Panc1 (cell line): Measurements from ENCODE around the gene HPN. TPM values are rescaled to one million over a fixed set of nuclear protein-coding genes. Genes with fewer than 3 reads are reported as not detected.

Experiments used
- ATAC-seq: fragments of 200-7000 bp; cut with Tn5 transposase; 2 replicates; pipeline ENCODE4 v1.9.1; 2020; ENCODE audit warnings: mild to moderate bottlenecking, moderate library complexity
- BruUV-seq: library from RNA; stranded (reverse); fragments of 400-500 nt; replicated peaks from 2 replicates; lab custom pipeline; 2021; lab: Mats Ljungman, UMichigan
- CTCF ChIA-PET: fragments of 300-600 bp; sonication (Branson Sonifier 250); formaldehyde crosslinking; loops from one replicate; lab custom pipeline; 2022; ENCODE audit warnings: antibody characterized with exemption; lab: Charles Lee
- POLR2A ChIA-PET: fragments of 300-600 bp; sonication (Branson Sonifier 250); formaldehyde crosslinking; loops from one replicate; lab custom pipeline; 2022; ENCODE audit warnings: antibody characterized with exemption; lab: Charles Lee
- DNase-seq: peaks from one replicate; pipeline ENCODE4 v3.0.0-alpha.2; 2010; ENCODE audit warnings: low read depth, low spot score
- H3K27ac ChIP-seq: 2 replicates; pipeline ENCODE4 v1.5.1; 2011; ENCODE audit warnings: mild to moderate bottlenecking, low read length, inconsistent platforms
- H3K27me3 ChIP-seq: fragments of 200-500 bp; sonication (Bioruptor generic); 2 replicates; pipeline ENCODE4 v1.6.0; 2014; ENCODE audit warnings: low read length, inconsistent platforms; ENCODE audit not compliant: control insufficient read depth, insufficient read depth
- H3K36me3 ChIP-seq: fragments of 200-500 bp; sonication (Bioruptor generic); 2 replicates; pipeline ENCODE4 v1.5.1; 2014; ENCODE audit warnings: inconsistent platforms, mild to moderate bottlenecking, low read length, moderate library complexity; ENCODE audit not compliant: control insufficient read depth, insufficient read depth
- H3K4me1 ChIP-seq: 2 replicates; pipeline ENCODE4 v1.5.1; 2011; ENCODE audit warnings: inconsistent platforms, mild to moderate bottlenecking, low read length, moderate library complexity; ENCODE audit not compliant: control insufficient read depth, insufficient read depth
- H3K4me3 ChIP-seq, 2 experiments: 2 replicates each; pipeline ENCODE4 v1.5.1; 2011 to 2012; ENCODE audit warnings: low read depth in 2 of 2, low read length in 2 of 2, mild to moderate bottlenecking in 2 of 2, inconsistent platforms in 1 of 2, moderate library complexity in 1 of 2
- H3K9me3 ChIP-seq: fragments of 200-500 bp; sonication (Bioruptor generic); 2 replicates; pipeline ENCODE4 v1.5.1; 2014; ENCODE audit warnings: low read depth, mild to moderate bottlenecking, inconsistent platforms, low read length, moderate library complexity; ENCODE audit not compliant: control insufficient read depth, insufficient read depth
- POLR2AphosphoS5 ChIP-seq: IDR thresholded peaks from 2 replicates; pipeline ENCODE4 v1.6.1; 2012; ENCODE audit warnings: mild to moderate bottlenecking, low read depth, low read length, moderate library complexity
- SIN3A ChIP-seq: IDR thresholded peaks from 2 replicates; pipeline ENCODE4 v1.6.1; 2012; ENCODE audit warnings: low read depth, mild to moderate bottlenecking, low read length, moderate library complexity, borderline replicate concordance; ENCODE audit not compliant: insufficient read depth
- TCF7L2 ChIP-seq: IDR thresholded peaks from 2 replicates; pipeline ENCODE4 v1.6.1; 2011; ENCODE audit warnings: mild to moderate bottlenecking, low read depth, low read length, inconsistent platforms
- in situ Hi-C: cut with HindIII; loops from 2 replicates; pipeline ENCODE4 v1.10.0; 2016; ENCODE audit warnings: low sequenced_read_pairs, low pct_unique_long_range_greater_than_20kb
- intact Hi-C: fragments of 100-400 bp; cut with micrococcal nuclease; formaldehyde crosslinking; loops from one replicate; pipeline ENCODE4 v1.10.0; 2022; ENCODE audit not compliant: unreplicated experiment
- total RNA-seq: library from RNA; stranded (reverse); gene quantifications from one replicate; pipeline ENCODE4 v1.2.1, GENCODE V29; 2021; ENCODE audit not compliant: unreplicated experiment
- TF ChIP-seq, protein P1 (sequence below): fragments of 450-650 bp; IDR thresholded peaks from 2 replicates; pipeline ENCODE4 v1.5.1; 2017; ENCODE audit warnings: mild to moderate bottlenecking
- TF ChIP-seq, protein P2 (sequence below), 2 experiments: IDR thresholded peaks; 2 replicates each; pipeline ENCODE4 v1.6.1; 2011 to 2012; ENCODE audit warnings: low read depth in 2 of 2, control low read depth in 1 of 2, low read length in 1 of 2, mild to moderate bottlenecking in 1 of 2, moderate library complexity in 1 of 2; ENCODE audit not compliant: insufficient read depth in 1 of 2

The HPN gene
- total RNA-seq, 1 experiment from 2014 or later: 0.08 TPM

DNA sequence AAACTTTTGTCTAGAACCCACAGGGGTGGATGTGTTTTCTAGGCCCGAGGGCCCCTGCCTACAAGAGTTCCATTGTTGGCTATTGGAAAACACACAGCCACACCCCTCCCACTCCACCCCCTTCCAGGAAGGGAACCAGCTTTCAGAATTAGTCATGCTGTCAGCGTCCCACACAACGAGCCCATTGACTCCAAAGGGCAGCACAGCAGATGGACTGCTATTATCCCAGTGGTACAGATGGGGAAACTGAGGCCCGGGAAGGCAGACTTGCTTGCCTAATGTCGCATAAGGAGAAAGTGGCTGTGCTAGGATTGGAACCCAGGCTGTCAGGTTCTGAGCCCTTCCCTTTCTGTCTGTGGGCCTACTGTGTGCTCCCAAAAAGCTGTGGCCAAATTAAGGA is 66.0 kb downstream of the HPN start:
- intact Hi-C loops (no loop called here), in situ Hi-C loops (no loop called here)
- no TSS peak for BruUV-seq
- ATAC-seq (no peak), DNase-seq (no peak)
- Histone ChIP-seq H3K27ac (no peak overlapping the region), H3K27me3 (no peaks in the 10 kb centered on the region), H3K36me3 (no peaks in the 10 kb centered on the region), H3K4me1 (no peaks in the 10 kb centered on the region), H3K9me3 (no peaks in the 10 kb centered on the region), H3K4me3 (no peak overlapping the region)
- CTCF ChIA-PET: interaction anchor here (0.6 kb wide), 1 partner anchor 47 kb away, joined by 5 read pairs; the partner anchor contains the start of gene FXYD5
- TF ChIP-seq, protein P1, sequence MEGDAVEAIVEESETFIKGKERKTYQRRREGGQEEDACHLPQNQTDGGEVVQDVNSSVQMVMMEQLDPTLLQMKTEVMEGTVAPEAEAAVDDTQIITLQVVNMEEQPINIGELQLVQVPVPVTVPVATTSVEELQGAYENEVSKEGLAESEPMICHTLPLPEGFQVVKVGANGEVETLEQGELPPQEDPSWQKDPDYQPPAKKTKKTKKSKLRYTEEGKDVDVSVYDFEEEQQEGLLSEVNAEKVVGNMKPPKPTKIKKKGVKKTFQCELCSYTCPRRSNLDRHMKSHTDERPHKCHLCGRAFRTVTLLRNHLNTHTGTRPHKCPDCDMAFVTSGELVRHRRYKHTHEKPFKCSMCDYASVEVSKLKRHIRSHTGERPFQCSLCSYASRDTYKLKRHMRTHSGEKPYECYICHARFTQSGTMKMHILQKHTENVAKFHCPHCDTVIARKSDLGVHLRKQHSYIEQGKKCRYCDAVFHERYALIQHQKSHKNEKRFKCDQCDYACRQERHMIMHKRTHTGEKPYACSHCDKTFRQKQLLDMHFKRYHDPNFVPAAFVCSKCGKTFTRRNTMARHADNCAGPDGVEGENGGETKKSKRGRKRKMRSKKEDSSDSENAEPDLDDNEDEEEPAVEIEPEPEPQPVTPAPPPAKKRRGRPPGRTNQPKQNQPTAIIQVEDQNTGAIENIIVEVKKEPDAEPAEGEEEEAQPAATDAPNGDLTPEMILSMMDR: no peak
- TF ChIP-seq POLR2AphosphoS5: no peak
- no peak for TF ChIP-seq SIN3A
- TF ChIP-seq, protein P2, sequence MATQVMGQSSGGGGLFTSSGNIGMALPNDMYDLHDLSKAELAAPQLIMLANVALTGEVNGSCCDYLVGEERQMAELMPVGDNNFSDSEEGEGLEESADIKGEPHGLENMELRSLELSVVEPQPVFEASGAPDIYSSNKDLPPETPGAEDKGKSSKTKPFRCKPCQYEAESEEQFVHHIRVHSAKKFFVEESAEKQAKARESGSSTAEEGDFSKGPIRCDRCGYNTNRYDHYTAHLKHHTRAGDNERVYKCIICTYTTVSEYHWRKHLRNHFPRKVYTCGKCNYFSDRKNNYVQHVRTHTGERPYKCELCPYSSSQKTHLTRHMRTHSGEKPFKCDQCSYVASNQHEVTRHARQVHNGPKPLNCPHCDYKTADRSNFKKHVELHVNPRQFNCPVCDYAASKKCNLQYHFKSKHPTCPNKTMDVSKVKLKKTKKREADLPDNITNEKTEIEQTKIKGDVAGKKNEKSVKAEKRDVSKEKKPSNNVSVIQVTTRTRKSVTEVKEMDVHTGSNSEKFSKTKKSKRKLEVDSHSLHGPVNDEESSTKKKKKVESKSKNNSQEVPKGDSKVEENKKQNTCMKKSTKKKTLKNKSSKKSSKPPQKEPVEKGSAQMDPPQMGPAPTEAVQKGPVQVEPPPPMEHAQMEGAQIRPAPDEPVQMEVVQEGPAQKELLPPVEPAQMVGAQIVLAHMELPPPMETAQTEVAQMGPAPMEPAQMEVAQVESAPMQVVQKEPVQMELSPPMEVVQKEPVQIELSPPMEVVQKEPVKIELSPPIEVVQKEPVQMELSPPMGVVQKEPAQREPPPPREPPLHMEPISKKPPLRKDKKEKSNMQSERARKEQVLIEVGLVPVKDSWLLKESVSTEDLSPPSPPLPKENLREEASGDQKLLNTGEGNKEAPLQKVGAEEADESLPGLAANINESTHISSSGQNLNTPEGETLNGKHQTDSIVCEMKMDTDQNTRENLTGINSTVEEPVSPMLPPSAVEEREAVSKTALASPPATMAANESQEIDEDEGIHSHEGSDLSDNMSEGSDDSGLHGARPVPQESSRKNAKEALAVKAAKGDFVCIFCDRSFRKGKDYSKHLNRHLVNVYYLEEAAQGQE (IDR thresholded peaks at IDR 0.05; ENCODE audit: insufficient read depth in 1 of 2, low read depth in 2 of 2, low read length in 1 of 2): no peak
- no peak for TF ChIP-seq TCF7L2
- POLR2A ChIA-PET: no interaction called here

DNA sequence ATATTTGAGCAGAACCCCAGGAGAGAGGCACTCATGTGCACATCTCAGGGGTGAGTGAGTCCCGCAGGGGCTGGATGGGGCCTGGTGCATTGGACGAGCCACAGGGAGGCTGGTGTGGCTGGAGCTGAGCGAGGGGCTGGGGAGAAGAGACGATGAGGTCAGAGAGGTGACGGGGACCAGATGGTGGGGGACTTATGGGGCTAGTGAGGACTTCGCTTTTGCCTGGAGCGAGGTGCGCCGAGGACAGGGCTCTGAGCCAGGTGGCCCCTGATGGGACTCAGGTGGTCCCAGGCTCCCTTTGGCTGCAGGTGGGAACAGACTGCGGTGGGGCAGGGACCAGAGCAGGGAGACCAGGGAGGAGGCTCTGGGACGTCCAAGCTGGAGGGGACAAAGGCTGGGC is 67.2 kb downstream of the HPN start:
- POLR2A ChIA-PET: no interaction called here
- no TSS peak for BruUV-seq
- ATAC-seq (no peak), DNase-seq (no peak)
- CTCF ChIA-PET: interaction anchor here (0.7 kb wide), 1 partner anchor 39 kb away, joined by 5 read pairs; no protein-coding TSS in a partner anchor
- no peak overlapping the region for H3K4me3 ChIP-seq
- H3K4me1 ChIP-seq: no peaks in the 10 kb centered on the region
- H3K36me3 ChIP-seq: no peaks in the 10 kb centered on the region
- no peak overlapping the region for H3K27ac ChIP-seq
- no peaks in the 10 kb centered on the region for H3K9me3 ChIP-seq
- intact Hi-C loops: no loop called here
- H3K27me3 ChIP-seq: no peaks in the 10 kb centered on the region
- TF ChIP-seq TCF7L2 (no peak), POLR2AphosphoS5 (no peak), SIN3A (no peak)
- TF ChIP-seq, protein P2 (IDR thresholded peaks at IDR 0.05; ENCODE audit: insufficient read depth in 1 of 2, low read depth in 2 of 2, low read length in 1 of 2): no peak
- in situ Hi-C loops: no loop called here
